Measurements from ENCODE around the gene CD6. TPM values are rescaled to one million over a fixed set of nuclear protein-coding genes. Genes with fewer than 3 reads are reported as not detected.

Gene CD6
- total and polyA plus RNA-seq, 10 of the 15 experiments (the other 5 are each of a cell fraction or from before 2014, with no cell fraction given): 0.37 to 17.6 (median 6.2) TPM

DNA sequence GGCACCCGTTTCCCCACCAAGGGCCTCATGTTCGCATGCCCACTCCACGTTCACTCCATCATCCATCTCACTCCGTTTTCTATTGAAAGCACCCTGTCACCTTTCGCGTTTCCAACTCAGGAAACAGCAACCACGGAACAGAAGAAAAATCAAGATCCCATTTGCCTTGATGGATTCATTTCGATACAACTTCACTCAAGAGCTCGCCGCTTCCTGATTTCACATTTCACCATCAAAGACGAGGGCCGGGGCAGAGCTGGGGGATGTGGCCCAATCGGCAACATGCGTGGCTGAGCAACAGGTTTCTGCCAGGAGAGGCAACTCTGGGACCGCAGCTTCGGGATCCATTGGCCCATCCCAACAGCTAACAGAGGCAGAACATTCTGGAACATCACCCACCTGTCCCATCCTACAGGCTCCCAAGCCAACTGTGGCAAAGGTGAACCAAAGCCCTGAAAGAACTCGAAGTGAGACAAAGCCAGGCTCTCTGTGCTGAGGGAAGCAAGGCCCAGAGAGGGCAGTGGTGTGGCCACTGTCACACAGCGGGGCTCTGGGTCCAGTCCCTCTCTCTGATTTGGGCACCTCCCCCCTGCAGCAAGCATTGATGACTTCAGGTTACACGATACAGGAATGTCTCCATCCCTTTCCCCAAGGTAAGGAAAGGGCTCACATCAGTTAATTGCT, 94.6 kb downstream of the CD6 start:
- intact Hi-C loops (cut with micrococcal nuclease; ENCODE audit: unreplicated experiment) (no loop called here), in situ Hi-C loops (cut with MboI) (loop anchor here (10.0 kb wide), 1 partner anchor 611 kb away; the partner anchor contains the start of gene MS4A1)
- ChIA-PET CTCF (interaction anchor here (0.9 to 1.8 kb wide), 4 partner anchors 24 to 151 kb away, joined by 3 to 6 read pairs (median 4); no protein-coding TSS in a partner anchor), POLR2A (interaction anchor here (0.6 kb wide), 1 partner anchor 65 kb away, joined by 3 read pairs; no protein-coding TSS in a partner anchor), RAD21 (ENCODE audit: unreplicated experiment) (interaction anchor here (1.1 to 7.8 kb wide), 3 partner anchors 10 to 150 kb away, joined by 3 to 57 read pairs (median 4); no protein-coding TSS in a partner anchor), SMC1A (ENCODE audit: uncharacterized antibody, unreplicated experiment) (interaction anchor here (0.9 to 9.1 kb wide), 2 partner anchors 24 to 48 kb away, joined by 3 to 98 read pairs; no protein-coding TSS in a partner anchor)
- Histone ChIP-seq H3K4me2 (ENCODE audit: control insufficient read depth, insufficient read depth) (peak overlapping the region; percentile 1; the same call in 1 of the 2 replicates), H3K36me3 (ENCODE audit: control insufficient read depth in 2 of 2, insufficient read depth in 2 of 2, low read length in 1 of 2) (no peaks in the 10 kb centered on the region), H3K27ac (ENCODE audit: control insufficient read depth, insufficient read depth) (no peak overlapping the region), H2AFZ (ENCODE audit: control insufficient read depth, low read depth, low read length) (no peak overlapping the region), H3K4me3 (no peak overlapping the region), H3K79me2 (ENCODE audit: control insufficient read depth, insufficient read depth, low read length) (no peaks in the 10 kb centered on the region), H3K4me1 (ENCODE audit: control insufficient read depth, insufficient read depth, low read length) (peaks cover 23% of the 10 kb centered on the region), H4K20me1 (ENCODE audit: control insufficient read depth, insufficient read depth) (no peaks in the 10 kb centered on the region), H3K9me3 (replicated peaks; ENCODE audit: control insufficient read depth, insufficient read depth, low read length) (no peaks in the 10 kb centered on the region), H3K27me3 (replicated peaks in 1 of 2; ENCODE audit: control insufficient read depth in 2 of 2, insufficient read depth in 2 of 2, low read length in 1 of 2) (no peaks in the 10 kb centered on the region), H3K9ac (ENCODE audit: control insufficient read depth, insufficient read depth, low read length) (no peak overlapping the region)
- no TSS peak for BruUV-seq (replicated peaks)
- ATAC-seq (no peak), DNase-seq (ENCODE audit: low read depth, low spot score) (no peak), FAIRE-seq (no peak)
- 57% methylated on average over 19 of the region's 19 CpGs for WGBS (ENCODE audit: insufficient coverage, insufficient replicate concordance, low lambda C conversion rate, missing lambda C conversion rate)
- TF ChIP-seq HDAC2 (IDR thresholded peaks at IDR 0.05) (no peak), TCF3 (IDR thresholded peaks at IDR 0.05; ENCODE audit: borderline replicate concordance, insufficient read depth, low read depth, low read length) (no peak), HDAC6 (IDR thresholded peaks at IDR 0.05; ENCODE audit: unreplicated experiment) (no peak), MYB (IDR thresholded peaks at IDR 0.05; ENCODE audit: borderline replicate concordance, low read depth, low read length) (no peak), RUNX3 (IDR thresholded peaks at IDR 0.05; ENCODE audit: low read length) (peak; percentile 88), CBX3 (IDR thresholded peaks at IDR 0.05; ENCODE audit: borderline replicate concordance, low read depth) (no peak), ZNF217 (IDR thresholded peaks at IDR 0.05) (no peak), TARDBP (IDR thresholded peaks at IDR 0.05; ENCODE audit: borderline replicate concordance) (no peak), BHLHE40 (IDR thresholded peaks at IDR 0.05; ENCODE audit: borderline replicate concordance in 1 of 2, low read depth in 2 of 2, low read length in 1 of 2) (0 out of 4 replicates have a peak, but pooled peaks of 1 of the 2 experiments have one; percentile 19), NFYA (IDR thresholded peaks at IDR 0.05; ENCODE audit: borderline replicate concordance, low read depth, low read length) (no peak), KLF5 (IDR thresholded peaks at IDR 0.05; ENCODE audit: partially characterized antibody) (no peak), FOXK2 (IDR thresholded peaks at IDR 0.05) (no peak), NR2C1 (IDR thresholded peaks at IDR 0.05) (no peak), NFIC (IDR thresholded peaks at IDR 0.05; ENCODE audit: low read depth, low read length) (peak; percentile 88), WRNIP1 (IDR thresholded peaks at IDR 0.05; ENCODE audit: borderline replicate concordance, low read depth, low read length) (no peak)
- TF ChIP-seq, protein P1, sequence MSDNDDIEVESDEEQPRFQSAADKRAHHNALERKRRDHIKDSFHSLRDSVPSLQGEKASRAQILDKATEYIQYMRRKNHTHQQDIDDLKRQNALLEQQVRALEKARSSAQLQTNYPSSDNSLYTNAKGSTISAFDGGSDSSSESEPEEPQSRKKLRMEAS (IDR thresholded peaks at IDR 0.05; ENCODE audit: low read depth, low read length): no peak
- TF ChIP-seq, protein P2, sequence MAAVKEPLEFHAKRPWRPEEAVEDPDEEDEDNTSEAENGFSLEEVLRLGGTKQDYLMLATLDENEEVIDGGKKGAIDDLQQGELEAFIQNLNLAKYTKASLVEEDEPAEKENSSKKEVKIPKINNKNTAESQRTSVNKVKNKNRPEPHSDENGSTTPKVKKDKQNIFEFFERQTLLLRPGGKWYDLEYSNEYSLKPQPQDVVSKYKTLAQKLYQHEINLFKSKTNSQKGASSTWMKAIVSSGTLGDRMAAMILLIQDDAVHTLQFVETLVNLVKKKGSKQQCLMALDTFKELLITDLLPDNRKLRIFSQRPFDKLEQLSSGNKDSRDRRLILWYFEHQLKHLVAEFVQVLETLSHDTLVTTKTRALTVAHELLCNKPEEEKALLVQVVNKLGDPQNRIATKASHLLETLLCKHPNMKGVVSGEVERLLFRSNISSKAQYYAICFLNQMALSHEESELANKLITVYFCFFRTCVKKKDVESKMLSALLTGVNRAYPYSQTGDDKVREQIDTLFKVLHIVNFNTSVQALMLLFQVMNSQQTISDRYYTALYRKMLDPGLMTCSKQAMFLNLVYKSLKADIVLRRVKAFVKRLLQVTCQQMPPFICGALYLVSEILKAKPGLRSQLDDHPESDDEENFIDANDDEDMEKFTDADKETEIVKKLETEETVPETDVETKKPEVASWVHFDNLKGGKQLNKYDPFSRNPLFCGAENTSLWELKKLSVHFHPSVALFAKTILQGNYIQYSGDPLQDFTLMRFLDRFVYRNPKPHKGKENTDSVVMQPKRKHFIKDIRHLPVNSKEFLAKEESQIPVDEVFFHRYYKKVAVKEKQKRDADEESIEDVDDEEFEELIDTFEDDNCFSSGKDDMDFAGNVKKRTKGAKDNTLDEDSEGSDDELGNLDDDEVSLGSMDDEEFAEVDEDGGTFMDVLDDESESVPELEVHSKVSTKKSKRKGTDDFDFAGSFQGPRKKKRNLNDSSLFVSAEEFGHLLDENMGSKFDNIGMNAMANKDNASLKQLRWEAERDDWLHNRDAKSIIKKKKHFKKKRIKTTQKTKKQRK (IDR thresholded peaks at IDR 0.05; ENCODE audit: low read depth, low read length): no peak
- TF ChIP-seq, protein P3, sequence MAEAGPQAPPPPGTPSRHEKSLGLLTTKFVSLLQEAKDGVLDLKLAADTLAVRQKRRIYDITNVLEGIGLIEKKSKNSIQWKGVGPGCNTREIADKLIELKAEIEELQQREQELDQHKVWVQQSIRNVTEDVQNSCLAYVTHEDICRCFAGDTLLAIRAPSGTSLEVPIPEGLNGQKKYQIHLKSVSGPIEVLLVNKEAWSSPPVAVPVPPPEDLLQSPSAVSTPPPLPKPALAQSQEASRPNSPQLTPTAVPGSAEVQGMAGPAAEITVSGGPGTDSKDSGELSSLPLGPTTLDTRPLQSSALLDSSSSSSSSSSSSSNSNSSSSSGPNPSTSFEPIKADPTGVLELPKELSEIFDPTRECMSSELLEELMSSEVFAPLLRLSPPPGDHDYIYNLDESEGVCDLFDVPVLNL (IDR thresholded peaks at IDR 0.05; ENCODE audit: low read depth, low read length): no peak
